ENCODE measurements around the gene INPP5A. TPM values are rescaled to one million over a fixed set of nuclear protein-coding genes. Genes with fewer than 3 reads are reported as not detected.
"Not testable (repeated sequence)": the region's sequence is repeated elsewhere in the genome, so short reads cannot be mapped to it uniquely, and the experiment has no call there.

The INPP5A gene
- polyA plus RNA-seq (ENCODE audit: insufficient read length): 31.3 TPM
- long read RNA-seq, donor 1, partial matches to known transcripts: 0 of 4 reads
- long read RNA-seq, donor 1, other reads (novel, unspliced or antisense): 0 of 4 reads
- long read RNA-seq, donor 2, transcript INPP5A-203 (16 exons, 2,967 nt): major isoform, 6 of 7 reads
- long read RNA-seq, donor 2, partial matches to known transcripts: 0 of 7 reads
- long read RNA-seq, donor 2, other reads (novel, unspliced or antisense): 0 of 7 reads
- long read RNA-seq, donor 3, partial matches to known transcripts: 49 of 52 reads
- long read RNA-seq, donor 3, other reads (novel, unspliced or antisense): 0 of 52 reads
- long read RNA-seq, donor 4: 0 reads
- long read RNA-seq, donor 5, transcript INPP5A-203 (16 exons, 2,967 nt): major isoform, 11 of 11 reads
- long read RNA-seq, donor 5, partial matches to known transcripts: 0 of 11 reads
- long read RNA-seq, donor 5, other reads (novel, unspliced or antisense): 0 of 11 reads
- long read RNA-seq, donor 6, transcript INPP5A-203 (16 exons, 2,967 nt): major isoform, 11 of 11 reads
- long read RNA-seq, donor 6, partial matches to known transcripts: 0 of 11 reads
- long read RNA-seq, donor 6, other reads (novel, unspliced or antisense): 0 of 11 reads
- long read RNA-seq, donor 7, transcript INPP5A-203 (16 exons, 2,967 nt): major isoform, 7 of 15 reads
- long read RNA-seq, donor 7, partial matches to known transcripts: 7 of 15 reads
- long read RNA-seq, donor 7, other reads (novel, unspliced or antisense): 0 of 15 reads
- long read RNA-seq, donor 8, partial matches to known transcripts: 0 of 4 reads
- long read RNA-seq, donor 8, other reads (novel, unspliced or antisense): 0 of 4 reads

- no peak for DNase-seq
Measured at GRCh38 chr10:132537684-132538001, at the start of gene INPP5A. INPP5A (plus strand) TSS chr10:132537787; CDS start chr10:132538097, 310 bp downstream.

DNA sequence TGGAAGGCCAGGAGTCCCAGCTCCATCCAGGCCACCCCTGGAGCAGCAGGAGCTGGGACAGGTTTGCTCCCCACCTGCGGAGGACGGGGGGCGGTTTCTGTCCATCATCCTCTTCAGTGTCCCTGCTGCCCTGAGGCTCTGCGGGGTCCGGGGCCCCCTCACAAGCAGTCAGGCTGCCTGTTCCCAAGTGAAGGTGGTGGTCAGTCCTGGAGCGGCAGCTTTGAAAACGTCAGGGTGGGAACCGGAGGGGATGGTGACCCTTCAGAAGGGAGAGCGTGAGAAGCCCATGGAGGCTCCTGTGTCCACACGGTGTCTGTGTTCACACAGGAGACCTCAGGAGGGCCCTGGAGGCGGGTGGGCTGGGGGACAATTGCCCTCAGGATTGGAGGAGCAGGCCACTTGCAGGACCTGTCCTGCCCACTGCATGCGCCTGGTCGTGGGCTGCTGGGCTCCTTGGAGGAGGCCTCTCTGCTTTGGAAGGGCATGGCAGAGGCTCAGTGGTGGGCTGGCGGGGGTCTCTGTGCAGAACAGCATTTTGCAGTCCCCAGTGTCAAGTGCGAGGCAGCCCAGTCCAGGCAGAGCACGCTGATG, 49.3 kb upstream of the INPP5A start:
- no peak for DNase-seq

DNA sequence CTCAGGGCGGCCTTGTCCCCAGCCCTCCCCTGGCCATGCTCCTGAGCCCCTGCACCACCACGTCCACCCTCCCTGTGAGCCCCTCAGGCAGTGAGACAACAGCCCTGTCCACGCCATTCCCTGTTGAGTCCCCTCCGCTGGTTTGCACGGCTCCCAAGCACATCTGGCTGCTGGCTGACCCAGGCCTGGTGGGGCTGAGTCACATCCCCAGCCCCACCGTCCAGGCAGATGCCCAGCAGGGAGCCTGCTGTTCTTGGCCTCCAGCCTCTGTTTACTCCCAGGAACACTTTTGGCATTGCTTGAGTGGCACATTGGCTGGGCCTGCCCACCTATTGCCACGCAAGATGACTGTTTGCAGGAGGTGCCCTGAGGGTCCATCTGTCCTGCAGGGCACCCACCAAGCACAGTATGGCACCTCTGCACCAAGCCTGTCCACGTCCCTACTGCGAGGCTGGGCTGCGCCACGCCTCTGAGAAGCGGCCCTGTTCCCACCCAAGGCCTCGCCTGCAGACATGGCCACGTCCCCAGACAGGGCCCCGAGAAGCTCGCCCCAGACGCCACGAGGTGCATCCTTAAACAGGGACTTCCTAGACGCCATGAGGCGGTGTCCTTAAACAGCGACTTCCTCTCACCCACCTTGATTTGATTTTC, 48.4 kb upstream of the INPP5A start:
- DNase-seq: no peak

- no peak for DNase-seq
Measured at GRCh38 chr10:132489704-132490534, 47.7 kb upstream of the INPP5A start.

DNA sequence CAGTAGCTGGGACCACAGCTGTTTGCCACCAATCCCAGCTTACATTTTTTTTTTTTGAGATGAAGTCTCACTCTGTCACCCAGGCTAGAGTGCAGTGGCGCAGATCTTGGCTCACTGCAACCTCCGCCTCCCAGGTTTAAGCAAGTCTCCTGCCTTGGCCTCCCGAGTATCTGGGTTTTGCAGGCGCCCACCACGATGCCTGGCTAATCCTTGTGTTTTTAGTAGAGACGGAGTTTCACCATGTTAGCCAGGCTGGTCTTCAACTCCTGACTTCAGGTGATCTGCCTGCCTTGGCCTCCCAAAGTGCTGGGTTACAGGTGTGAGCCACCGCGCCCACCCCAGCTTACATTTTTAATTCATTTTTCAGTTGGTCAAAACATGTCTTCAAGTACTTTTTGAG, 46.1 kb upstream of the INPP5A start:
- not testable (repeated sequence) for DNase-seq

- DNase-seq: no peak
Measured at GRCh38 chr10:132492323-132493025, 45.1 kb upstream of the INPP5A start.

GRCh38 chr10:132493246-132493755, 44.3 kb upstream of the INPP5A start:
- DNase-seq: no peak

GRCh38 chr10:132493756-132494290, 43.8 kb upstream of the INPP5A start:
- no peak for DNase-seq

DNA sequence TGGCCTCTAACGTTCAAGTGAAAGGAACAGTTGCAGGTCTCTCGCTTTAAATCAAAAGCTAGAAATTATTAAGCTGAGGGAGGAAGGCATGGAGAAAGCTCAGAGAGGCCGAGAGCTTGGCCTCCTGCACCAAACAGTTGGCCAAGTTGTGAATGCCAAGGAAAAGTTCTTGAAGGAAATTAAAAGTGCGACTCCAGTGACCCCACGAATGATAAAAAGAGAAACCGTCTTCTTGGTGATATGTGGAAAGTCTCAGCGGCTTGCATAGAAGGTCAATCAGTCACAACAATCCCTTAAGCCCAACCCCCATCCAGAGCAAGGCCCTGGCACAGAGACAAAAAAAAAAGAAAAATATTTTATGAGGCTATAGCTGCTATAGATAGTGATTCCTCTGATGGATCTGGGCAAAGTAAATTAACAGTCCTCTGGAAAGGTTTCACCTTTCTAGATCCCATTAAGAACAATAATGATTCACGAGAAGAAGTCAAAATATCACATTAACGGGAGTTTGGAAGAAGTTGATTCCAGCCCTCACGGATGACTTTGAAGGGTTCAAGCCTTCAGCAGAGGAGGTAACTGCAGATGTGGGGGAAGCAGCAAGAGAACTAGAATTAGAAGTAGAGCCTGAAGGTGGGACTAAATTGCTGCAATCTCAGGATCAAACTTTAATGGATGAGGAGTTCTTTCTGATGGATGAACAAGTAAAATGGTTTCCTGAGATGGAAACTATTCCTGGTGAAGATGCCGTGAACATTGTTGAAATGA, 42.5 kb upstream of the INPP5A start:
- no peak for DNase-seq

GRCh38 chr10:132496360-132497062, 41.1 kb upstream of the INPP5A start:
- no peak for DNase-seq

DNA sequence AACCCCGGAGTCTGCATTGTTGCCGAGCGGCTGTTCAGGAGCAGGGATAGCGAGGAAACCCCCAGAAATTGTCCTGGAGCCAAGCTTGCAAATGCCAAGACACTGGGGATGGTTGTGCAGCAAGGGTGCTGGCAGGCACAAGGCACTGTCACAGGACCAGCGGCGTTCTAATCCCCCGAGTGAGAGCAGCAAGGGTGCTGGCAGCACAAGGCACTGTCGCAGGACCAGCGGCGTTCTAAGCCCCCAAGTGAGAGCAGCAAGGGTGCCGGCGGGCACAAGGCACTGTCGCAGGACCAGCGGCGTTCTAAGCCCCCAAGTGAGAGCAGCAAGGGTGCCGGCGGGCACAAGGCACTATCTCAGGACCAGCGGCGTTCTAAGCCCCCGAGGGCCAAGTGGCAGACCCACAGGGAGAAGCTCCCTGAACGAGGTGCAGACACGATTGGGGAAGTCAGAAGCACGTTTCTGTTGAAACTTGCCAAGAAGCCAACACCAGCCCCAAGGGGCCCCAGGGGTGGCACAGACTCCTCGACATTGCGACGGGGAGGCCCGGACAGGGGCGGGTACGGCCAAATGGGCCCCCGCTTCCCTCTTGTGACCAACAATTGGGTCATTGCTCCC, 40.4 kb upstream of the INPP5A start:
- DNase-seq: no peak

GRCh38 chr10:132497861-132498561, 39.6 kb upstream of the INPP5A start:
- DNase-seq: no peak

DNA sequence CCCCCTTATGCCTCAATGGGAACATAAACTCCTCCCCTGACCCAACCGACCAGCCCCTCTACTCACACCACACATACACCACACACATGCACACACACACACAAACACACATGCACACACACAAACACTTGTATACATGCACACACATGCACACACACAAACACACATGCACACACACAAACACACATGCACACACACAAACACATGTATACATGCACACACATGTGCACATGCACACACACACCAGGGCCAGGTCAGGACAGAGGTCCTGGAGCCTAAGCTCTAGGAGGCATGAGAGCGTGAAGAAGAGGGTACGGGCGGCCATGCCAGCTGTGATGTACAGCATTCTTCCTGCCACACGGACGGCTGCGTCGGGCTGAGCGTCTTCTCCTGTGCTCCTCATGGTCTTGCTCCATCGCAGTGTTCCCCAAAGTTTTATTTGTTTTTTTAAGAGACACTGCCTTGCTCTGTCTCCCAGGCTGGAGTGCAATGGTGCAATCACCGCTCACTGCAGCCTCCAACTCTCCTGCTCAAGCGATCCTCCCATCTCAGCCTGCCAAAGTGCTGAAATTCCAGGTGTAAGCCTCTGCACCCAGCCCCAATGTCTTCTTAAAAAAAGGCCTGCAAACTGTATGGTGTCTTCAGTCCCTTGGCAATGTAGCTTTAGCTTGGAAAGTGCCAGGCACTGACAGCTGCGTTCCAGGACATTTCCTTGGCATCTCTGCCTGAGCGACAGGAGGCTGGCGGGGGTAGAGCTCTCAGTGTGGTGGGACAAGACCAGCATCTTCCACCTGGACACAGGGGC, 38.8 kb upstream of the INPP5A start:
- DNase-seq: no peak

GRCh38 chr10:132499367-132499685, 38.3 kb upstream of the INPP5A start:
- no peak for DNase-seq

DNA sequence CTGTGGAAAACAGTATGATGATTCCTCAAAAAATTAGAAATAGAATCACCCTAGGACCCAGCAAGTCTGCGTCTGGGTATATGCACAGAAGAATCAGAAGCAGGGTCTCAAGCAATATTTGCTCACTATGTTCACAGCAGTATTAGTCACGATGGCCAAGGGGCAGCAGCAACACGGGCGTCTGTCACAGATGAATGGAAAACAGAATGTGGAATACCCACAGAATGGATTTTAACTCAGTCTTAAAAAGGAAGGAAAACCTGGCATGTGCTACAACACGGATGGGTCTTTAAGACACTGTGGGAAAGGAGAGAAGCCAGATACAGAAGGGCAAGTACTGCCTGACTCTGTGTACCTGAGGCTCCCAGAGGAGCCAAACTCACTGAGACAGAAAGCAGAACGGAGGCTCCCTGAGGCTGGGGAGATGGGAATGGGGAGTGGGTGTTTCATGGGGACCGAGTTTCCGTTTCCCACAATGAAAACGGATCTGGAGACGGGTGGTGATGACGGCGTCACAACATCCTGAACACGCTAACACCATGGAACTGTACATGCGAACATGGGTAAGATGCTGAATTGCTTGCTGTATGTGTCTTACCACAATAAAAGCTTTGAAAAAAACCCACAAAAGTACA, 36.7 kb upstream of the INPP5A start:
- DNase-seq: no peak

DNA sequence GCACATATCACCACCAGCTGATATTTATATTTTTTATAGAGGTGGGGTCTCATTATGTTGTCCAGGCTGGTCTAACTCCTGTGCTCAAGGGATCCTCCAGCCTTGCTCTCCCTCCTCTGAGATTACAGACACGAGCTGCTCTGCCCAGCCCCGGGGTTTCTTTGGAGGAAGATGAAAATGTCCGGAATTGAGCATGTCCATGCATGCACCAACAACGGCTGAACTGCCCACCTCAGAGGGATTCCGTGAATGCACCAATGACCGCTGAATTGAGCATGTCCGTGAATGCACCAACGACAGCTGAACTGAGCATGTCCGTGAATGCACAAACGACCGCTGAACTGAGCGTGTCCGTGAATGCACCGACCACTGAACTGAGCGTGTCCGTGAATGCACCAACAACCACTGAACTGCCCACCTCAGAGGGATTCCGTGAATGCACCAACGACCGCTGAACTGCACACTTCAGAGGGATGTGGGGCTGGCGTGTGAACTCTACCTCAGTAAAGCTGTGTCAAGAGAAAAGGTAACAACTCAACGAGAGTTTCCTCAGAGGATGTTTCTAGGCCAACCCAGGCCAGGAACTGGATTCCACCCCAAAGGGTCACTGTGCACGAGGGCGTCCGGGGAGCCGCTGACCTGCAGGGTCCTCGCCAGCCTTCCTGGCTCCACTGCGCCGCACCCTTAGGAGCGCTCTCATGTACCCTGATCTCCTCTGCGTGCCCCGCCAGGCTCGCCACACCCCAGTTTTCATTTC, 34.9 kb upstream of the INPP5A start:
- DNase-seq: no peak

Measured in left kidney (tissue), 8 donors.